Lower leg skin (tissue), 3 donors: ENCODE results near the gene ZNF618.

ENCODE experiments used
- CTCF ChIP-seq, 3 donors: fragments of 450-650 bp; IDR thresholded peaks; one replicate each; pipeline ENCODE4 v1.5.1; 2016; ENCODE audit warnings: antibody characterized with exemption in 3 of 3, mild to moderate bottlenecking in 3 of 3, moderate library complexity in 2 of 3
- POLR2A ChIP-seq, 2 donors: fragments of 450-650 bp; IDR thresholded peaks; one replicate each; pipeline ENCODE4 v1.6.1; 2016 to 2017; ENCODE audit warnings: antibody characterized with exemption in 2 of 2, mild to moderate bottlenecking in 1 of 2, moderate library complexity in 1 of 2

- TF ChIP-seq CTCF (IDR thresholded peaks at IDR 0.05) = no peak
- TF ChIP-seq POLR2A (IDR thresholded peaks at IDR 0.05) = no peak
Observed at GRCh38 chr9:113945784-113946183, 69.7 kb downstream of the ZNF618 start.
